Neural crest cell (in vitro differentiated cells): ENCODE results near the gene CENPP. TPM values are rescaled to one million over a fixed set of nuclear protein-coding genes. Genes with fewer than 3 reads are reported as not detected.

ENCODE experiments used
- DNase-seq: peaks from one replicate; pipeline ENCODE4 v3.0.0; 2021; ENCODE audit warnings: low read depth, mixed read lengths, low spot score
- H3K27ac Mint-ChIP-seq: one replicate; pipeline ENCODE4 v1.8.0; 2021; ENCODE audit warnings: mild to moderate bottlenecking, mixed read lengths; ENCODE audit not compliant: unreplicated experiment
- H3K27me3 Mint-ChIP-seq: 2 replicates; pipeline ENCODE4 v1.8.0; 2021; ENCODE audit warnings: low read depth, mild to moderate bottlenecking, mixed read lengths
- H3K36me3 Mint-ChIP-seq: 2 replicates; pipeline ENCODE4 v1.8.0; 2021; ENCODE audit warnings: low read depth, mild to moderate bottlenecking, mixed read lengths
- H3K4me1 Mint-ChIP-seq: 2 replicates; pipeline ENCODE4 v1.8.0; 2021; ENCODE audit warnings: mixed read lengths
- H3K4me3 Mint-ChIP-seq: one replicate; pipeline ENCODE4 v1.8.0; 2021; ENCODE audit warnings: mild to moderate bottlenecking, mixed read lengths
- H3K9me3 Mint-ChIP-seq: 2 replicates; pipeline ENCODE4 v1.8.0; 2021; ENCODE audit warnings: mixed read lengths
- total RNA-seq: library from RNA; stranded (reverse); gene quantifications from 2 replicates; pipeline ENCODE4 v1.2.1, GENCODE V29; 2021
- TF ChIP-seq, protein P1 (sequence below): fragments of 200-600 bp; sonication (generic); conservative IDR thresholded peaks from 2 replicates; pipeline ENCODE4 v1.5.0; 2021; ENCODE audit warnings: antibody characterized with exemption, mild to moderate bottlenecking

Gene CENPP
- total RNA-seq, 1 donor from 2014 or later = 15.7 TPM

DNA sequence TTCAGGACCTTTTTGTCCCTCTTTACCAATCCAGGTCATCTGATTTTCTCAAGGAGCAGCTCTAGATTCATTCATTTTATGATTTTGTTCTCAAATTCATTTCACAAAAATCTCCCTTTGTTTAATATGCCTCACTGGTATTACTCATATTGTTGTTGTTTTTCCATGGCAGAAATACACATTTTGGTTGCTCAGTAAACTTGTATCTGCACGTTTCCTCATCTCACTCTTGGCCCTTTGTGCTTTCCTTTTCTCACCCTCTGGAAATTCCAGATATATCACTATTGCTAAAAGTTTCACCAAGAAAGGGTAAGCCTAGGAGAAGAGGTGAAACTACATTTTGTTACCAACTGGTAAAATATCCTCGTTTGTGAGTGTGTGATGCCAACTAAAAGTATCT lies 141.8 kb downstream of the CENPP start:
- no peaks in the 10 kb centered on the region for H3K36me3 Mint-ChIP-seq
- TF ChIP-seq, protein P1, sequence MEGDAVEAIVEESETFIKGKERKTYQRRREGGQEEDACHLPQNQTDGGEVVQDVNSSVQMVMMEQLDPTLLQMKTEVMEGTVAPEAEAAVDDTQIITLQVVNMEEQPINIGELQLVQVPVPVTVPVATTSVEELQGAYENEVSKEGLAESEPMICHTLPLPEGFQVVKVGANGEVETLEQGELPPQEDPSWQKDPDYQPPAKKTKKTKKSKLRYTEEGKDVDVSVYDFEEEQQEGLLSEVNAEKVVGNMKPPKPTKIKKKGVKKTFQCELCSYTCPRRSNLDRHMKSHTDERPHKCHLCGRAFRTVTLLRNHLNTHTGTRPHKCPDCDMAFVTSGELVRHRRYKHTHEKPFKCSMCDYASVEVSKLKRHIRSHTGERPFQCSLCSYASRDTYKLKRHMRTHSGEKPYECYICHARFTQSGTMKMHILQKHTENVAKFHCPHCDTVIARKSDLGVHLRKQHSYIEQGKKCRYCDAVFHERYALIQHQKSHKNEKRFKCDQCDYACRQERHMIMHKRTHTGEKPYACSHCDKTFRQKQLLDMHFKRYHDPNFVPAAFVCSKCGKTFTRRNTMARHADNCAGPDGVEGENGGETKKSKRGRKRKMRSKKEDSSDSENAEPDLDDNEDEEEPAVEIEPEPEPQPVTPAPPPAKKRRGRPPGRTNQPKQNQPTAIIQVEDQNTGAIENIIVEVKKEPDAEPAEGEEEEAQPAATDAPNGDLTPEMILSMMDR = no peak

DNA sequence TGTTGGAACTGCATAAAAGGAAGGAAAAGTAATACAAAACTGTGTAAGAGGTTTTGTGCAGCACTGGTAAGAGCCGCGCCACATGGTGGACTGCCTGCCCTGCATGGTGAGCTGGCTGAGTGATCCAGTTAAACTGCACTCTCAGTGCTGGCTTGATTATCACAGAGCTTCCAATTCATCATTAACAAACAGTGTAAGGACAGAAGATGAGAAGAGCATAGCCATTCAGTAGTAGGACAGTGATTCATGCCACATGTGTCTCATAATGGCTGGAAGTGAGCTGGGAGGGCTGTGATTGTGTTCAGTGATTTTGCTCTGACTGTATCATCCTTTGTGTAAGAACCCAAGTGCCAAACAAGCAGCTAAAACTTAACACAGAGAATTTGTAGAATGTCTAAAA lies 142.5 kb downstream of the CENPP start:
- TF ChIP-seq, protein P1 = no peak
- H3K27me3 Mint-ChIP-seq = no peaks in the 10 kb centered on the region
- H3K36me3 Mint-ChIP-seq = no peaks in the 10 kb centered on the region
- no peak for DNase-seq
- no peaks in the 10 kb centered on the region for H3K4me1 Mint-ChIP-seq
- H3K9me3 Mint-ChIP-seq = no peaks in the 10 kb centered on the region
- no peak overlapping the region for H3K27ac Mint-ChIP-seq
- H3K4me3 Mint-ChIP-seq = no peak overlapping the region

More for the DNA sequence above, 141.8 kb downstream of the CENPP start:
- Mint-ChIP-seq H3K4me3 (no peak overlapping the region), H3K27me3 (no peaks in the 10 kb centered on the region), H3K4me1 (no peaks in the 10 kb centered on the region), H3K27ac (no peak overlapping the region), H3K9me3 (no peaks in the 10 kb centered on the region)
- DNase-seq = no peak

DNA sequence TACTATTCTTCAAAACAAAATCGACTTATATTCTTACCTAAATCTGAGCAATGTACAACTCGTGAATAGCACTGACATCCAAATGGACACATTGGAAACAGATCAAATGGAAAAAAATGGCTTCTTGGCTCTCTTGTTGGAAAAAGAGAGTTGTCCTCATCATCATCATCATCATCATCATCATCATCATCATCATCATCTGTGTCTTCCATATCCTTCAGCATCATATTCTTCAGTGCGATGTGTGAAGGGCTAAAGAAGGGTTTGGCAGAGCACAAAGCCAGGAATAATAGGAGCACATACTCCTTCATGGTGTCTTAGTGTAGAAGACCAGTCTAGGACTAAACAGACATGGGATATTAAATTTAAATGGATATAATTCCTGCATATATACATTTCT lies 148.8 kb downstream of the CENPP start:
- no peaks in the 10 kb centered on the region for H3K4me1 Mint-ChIP-seq
- H3K27me3 Mint-ChIP-seq = no peaks in the 10 kb centered on the region
- H3K36me3 Mint-ChIP-seq = no peaks in the 10 kb centered on the region
- no peak overlapping the region for H3K4me3 Mint-ChIP-seq
- H3K27ac Mint-ChIP-seq = no peak overlapping the region
- H3K9me3 Mint-ChIP-seq = no peaks in the 10 kb centered on the region
- TF ChIP-seq, protein P1 = no peak
- no peak for DNase-seq

DNA sequence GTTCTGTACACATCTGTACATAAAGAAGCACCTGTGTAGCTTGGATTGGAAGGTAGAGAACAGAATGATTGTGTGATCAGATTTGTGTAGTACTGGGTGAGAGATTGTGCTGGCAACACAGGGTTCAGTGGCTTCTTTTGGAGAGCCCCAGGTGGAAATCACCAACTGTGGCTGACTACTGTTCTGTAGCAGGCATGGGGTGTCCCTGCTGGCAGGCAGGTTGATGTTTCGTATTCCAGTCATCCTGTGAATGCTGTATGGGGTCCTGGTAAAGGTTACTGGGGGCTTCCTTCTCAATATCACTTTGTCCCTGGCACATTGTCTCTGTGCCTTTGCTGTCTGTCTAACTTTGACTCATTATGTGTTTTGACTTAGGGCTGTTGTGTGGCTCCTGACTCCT lies 151.2 kb downstream of the CENPP start:
- no peaks in the 10 kb centered on the region for H3K27me3 Mint-ChIP-seq
- no peak overlapping the region for H3K27ac Mint-ChIP-seq
- peaks cover 5% of the 10 kb centered on the region for H3K4me1 Mint-ChIP-seq
- no peaks in the 10 kb centered on the region for H3K9me3 Mint-ChIP-seq
- DNase-seq = no peak
- no peak overlapping the region for H3K4me3 Mint-ChIP-seq
- H3K36me3 Mint-ChIP-seq = no peaks in the 10 kb centered on the region
- TF ChIP-seq, protein P1 = no peak

DNA sequence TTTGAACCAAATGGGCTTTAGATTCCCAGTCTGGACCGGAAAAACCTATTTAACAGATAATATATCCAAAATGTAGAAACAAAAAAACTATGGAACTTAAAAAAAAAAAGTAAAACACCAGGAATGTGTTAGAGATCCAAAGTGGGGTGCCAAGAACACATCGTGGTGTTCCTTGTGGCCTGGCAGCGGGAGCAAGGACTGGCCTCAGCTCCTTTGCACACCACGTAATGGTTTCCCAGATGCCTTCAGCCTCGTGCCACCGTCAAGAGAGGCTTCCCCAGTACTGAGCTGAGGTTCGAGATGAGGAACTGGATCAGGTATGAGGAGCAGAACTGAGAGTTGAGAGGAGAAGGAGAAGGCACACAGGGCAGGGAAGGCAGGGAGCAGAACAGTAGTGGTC lies 153.0 kb downstream of the CENPP start:
- no peaks in the 10 kb centered on the region for H3K36me3 Mint-ChIP-seq
- H3K9me3 Mint-ChIP-seq = no peaks in the 10 kb centered on the region
- H3K4me1 Mint-ChIP-seq = peaks cover 5% of the 10 kb centered on the region
- TF ChIP-seq, protein P1 = no peak
- H3K27ac Mint-ChIP-seq = no peak overlapping the region
- no peaks in the 10 kb centered on the region for H3K27me3 Mint-ChIP-seq
- no peak overlapping the region for H3K4me3 Mint-ChIP-seq
- DNase-seq = no peak

DNA sequence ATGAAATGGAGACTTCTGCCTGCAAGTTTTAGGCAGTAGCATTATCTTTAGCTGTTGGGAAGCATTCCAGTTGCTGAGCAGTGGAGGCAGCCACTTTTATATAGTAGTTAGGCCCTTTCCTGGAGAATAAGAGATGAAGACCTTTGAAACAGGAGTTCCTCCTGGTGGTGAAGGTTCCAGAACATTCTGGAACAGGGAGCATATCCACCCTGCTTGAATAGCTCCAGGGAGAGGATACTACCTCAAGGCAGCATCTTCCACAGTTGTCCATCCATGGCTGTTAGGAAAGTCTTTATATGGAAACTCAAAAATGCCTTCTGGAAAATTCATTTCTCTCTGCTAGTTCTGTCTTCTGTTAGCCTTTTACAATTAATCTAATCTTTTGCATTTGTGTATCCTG lies 153.6 kb downstream of the CENPP start:
- peaks cover 5% of the 10 kb centered on the region for H3K4me1 Mint-ChIP-seq
- no peak overlapping the region for H3K4me3 Mint-ChIP-seq
- TF ChIP-seq, protein P1 = no peak
- no peaks in the 10 kb centered on the region for H3K27me3 Mint-ChIP-seq
- H3K9me3 Mint-ChIP-seq = no peaks in the 10 kb centered on the region
- no peak for DNase-seq
- no peaks in the 10 kb centered on the region for H3K36me3 Mint-ChIP-seq
- no peak overlapping the region for H3K27ac Mint-ChIP-seq
